SK-N-MC (cell line): Measurements from ENCODE around the gene ACMSD.

ENCODE experiments used
- EZH2 ChIP-seq: fragments of 200-600 bp; sonication (generic); IDR thresholded peaks from one replicate; pipeline ENCODE4 v1.6.1; 2017; ENCODE audit warnings: antibody characterized with exemption
- FOXP2 ChIP-seq: optimal IDR thresholded peaks from 2 replicates; pipeline ENCODE3; 2011; ENCODE audit warnings: mild to moderate bottlenecking, moderate library complexity; ENCODE audit not compliant: insufficient read depth; ENCODE audit errors: extremely low read length, control extremely low read depth
- POLR2AphosphoS5 ChIP-seq: IDR thresholded peaks from 2 replicates; pipeline ENCODE4 v1.6.1; 2012; ENCODE audit warnings: mild to moderate bottlenecking, low read depth, low read length, borderline replicate concordance

GRCh38 chr2:134883552-134884293, 45.3 kb downstream of the ACMSD start:
- no peak for TF ChIP-seq EZH2
- TF ChIP-seq POLR2AphosphoS5: no peak
- TF ChIP-seq FOXP2: no peak
